GM21576 (cell line): Measurements from ENCODE around the gene CNDP2.
A peak's percentile ranks its signal among the peaks of the same experiment; 100 is the strongest.

Experiments
- ATAC-seq: cut with Tn5 transposase; IDR thresholded peaks from one replicate; pipeline ENCODE4 v1.9.1; 2021; ENCODE audit warnings: mild to moderate bottlenecking, moderate library complexity; ENCODE audit not compliant: unreplicated experiment

Gene CNDP2

DNA sequence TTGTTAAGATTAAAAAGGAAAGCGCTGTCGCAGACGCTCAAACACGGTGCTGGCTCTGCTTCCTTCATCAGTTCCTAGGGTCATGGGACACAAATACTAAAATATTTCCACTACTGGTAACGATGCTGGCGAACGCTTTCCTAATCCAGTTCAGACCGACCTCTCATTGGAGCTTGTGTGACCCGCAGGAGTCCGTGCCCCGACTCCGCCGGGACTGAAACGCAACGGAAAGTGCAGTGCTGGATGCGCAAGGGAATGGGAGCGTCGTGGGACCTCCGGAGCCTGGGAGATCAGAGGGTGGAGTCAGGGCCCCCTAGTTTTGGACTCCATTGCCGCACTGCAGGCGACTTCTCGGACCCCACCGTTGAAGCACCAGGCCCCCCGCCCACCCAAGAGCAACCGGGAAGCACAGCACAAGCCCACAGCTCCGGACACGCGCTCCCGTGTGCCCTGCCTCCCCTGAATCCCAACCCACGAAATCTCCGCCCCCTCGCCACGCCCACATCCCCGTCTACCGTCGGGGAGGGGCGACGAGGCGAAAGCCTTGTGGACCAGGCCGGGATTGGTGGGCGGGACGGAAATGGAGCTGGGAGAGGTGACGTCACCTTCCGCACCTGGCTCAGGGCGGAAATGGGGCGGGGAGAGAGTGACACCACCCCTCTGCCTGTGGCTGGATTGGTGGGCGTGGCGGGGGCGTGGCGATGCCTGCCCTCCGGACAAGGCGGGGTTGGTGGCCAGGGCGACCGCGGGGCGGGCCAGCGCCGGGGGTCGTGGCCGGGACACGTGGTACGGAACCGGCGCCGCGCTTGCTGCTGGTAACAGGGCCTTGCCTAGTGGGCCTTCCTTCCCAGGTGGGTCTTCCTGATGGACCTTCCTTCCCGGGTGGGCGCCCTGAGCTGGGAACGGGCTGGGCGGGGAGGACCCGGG lies at the start of gene CNDP2:
TSS of gene CNDP2 (plus strand) at position 783 of the 927 bp plus-strand sequence. CDS start 3,611 bp downstream, outside the sequence.
- peak; percentile 72 for ATAC-seq

GRCh38 chr18:74446631-74447403 lies 49.3 kb upstream of the CNDP2 start:
- no peak for ATAC-seq

- no peak for ATAC-seq
These were observed 48.6 kb upstream of the CNDP2 start for GRCh38 chr18:74447404-74448152.

DNA sequence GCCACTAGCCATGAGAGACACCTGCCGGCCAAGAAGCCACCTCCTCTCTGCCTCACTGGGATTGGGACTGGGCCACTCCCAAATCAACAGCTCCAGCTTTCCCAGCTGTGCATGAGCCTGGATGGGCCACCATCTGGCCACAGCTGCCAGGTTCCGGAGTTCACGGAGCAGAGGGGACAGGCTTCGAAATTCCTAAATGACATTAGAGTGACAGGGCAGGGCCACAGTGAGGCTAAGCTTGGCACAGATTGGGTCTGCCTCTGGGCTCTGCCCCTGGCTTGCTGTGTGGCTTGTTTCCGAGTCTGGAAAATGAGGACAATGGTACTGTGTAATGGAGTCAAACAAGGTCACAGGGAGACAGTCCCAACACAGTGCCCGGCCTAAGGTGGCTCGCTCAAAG lies 45.5 kb upstream of the CNDP2 start:
- no peak for ATAC-seq

DNA sequence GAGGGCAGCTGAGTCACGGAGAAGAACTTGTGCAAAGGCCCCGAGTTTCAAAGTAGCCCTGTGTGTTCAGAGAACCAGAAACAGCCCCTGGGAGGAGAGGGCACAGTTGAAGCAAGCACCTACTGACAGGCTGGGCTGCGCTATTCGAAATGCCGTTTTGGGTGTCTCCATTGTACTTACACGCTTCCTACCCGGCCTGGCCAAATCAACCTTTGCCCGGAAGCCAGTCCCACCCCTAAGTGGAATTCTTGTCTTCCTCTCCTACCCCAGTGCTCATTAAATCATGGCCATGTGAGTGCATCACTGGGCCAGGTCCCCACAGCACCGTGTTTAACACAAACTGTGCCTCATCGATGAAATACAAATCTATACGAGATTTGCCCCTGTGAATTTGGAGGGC lies 45.0 kb upstream of the CNDP2 start:
- no peak for ATAC-seq

- ATAC-seq, result no peak
These were observed 43.1 kb upstream of the CNDP2 start for GRCh38 chr18:74453016-74453566.

DNA sequence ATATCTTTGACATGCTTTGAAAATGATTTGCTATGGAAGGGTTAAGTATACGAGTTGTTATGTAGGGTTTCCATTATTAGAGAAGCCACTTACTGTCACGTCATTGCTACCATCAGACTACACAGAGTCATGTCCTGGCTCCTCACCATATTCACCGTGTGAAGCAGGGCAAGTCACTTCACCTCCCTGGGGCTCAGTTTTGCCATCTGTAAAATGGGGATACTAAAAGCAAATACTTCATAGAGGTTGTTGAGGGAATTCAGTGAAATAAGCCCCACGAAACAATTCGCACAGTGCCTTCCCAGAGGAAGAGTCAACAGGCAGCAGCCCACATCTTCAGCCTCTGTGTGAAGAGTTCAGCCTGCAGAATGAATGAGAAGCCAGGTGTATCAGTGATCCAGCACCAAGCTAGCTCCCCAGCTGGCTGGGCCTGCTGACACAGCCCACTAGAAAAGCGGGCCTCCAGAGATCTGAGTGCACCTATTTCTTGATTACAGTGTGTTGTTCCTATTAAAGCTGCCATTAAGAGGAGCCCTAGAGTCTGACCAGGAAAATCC lies 42.4 kb upstream of the CNDP2 start:
- no peak for ATAC-seq

DNA sequence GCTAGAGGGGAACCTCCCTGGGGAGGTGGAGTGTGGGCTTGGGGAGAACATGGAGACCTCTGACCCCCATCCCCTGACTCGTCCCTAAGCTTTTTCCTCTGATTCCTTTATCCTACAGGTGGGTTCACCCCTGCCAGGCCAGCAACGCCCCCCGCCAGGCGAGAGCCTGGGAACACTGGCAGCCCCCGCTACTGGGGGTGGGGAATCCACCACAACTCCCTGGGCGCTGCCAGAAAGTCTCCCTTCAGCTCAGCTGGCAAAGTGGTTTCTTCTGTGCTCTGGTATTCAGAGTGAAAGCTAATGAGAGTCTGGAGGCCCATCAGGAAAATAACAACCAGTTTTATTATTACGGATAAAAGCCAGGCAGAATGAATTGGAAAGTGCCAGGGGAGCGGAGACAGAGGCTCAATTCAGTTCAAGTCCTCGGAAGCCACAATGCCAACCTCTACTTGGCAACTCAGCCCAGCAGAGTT lies 41.8 kb upstream of the CNDP2 start:
- ATAC-seq, result no peak

GRCh38 chr18:74455386-74455785 lies 40.8 kb upstream of the CNDP2 start:
- ATAC-seq, result no peak

DNA sequence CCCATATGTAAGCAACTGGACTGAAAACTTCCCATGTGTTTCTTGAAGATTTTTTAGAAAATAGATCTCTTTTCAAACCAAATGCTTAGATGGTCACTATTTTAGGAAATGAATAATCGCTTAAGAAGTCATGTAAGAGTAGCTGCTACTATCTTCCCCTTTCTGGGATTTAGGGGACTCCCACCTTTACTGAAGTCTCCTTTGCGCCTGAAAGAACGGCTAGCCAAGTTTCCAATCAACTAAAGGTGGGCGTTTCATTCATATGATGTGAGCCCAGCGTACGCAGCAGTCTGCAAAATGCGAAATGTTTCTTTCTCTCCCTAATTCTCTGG lies 40.2 kb upstream of the CNDP2 start:
- no peak for ATAC-seq

DNA sequence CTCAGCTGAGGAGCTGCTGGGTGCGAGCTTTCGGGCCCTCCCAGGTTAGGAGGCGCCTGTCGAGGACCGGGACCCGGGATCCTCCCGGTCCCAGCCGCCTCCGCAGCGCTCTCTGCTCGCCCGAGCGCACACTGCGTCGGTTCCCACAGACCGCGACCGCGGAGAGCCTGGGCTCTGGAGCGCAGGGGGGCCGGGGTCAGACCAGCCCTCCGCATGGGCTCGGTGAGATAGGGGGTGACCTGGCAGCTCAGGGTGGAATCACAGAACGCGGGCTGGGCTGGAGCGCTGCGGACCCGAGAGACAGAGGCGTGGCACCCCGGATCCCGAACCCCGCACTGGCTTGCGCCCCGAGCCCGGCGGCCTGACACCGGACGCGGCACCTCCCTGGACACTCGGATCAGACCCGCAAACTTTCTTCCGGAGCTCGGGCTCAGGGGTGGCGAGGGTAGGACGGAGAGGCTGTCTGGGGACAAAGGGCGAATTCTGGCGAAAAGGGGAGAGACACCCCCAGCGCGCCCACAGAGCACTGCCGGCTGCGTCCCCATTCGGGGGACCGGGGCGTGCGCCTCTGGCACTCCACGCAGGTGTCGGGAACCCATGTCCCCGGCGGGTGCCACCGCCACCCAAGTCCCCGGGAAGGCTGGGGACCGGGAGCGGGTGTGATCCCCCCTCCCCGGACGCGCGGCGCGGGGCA lies 39.7 kb upstream of the CNDP2 start:
- ATAC-seq, result no peak

- no peak for ATAC-seq
These were observed 39.0 kb upstream of the CNDP2 start, which contains the start of gene DIPK1C for GRCh38 chr18:74457043-74457724. Gene DIPK1C (minus strand): TSS chr18:74457308. CDS start chr18:74457259, 49 bp downstream.

- ATAC-seq, result no peak
These were observed 38.3 kb upstream of the CNDP2 start for GRCh38 chr18:74457725-74458421.

DNA sequence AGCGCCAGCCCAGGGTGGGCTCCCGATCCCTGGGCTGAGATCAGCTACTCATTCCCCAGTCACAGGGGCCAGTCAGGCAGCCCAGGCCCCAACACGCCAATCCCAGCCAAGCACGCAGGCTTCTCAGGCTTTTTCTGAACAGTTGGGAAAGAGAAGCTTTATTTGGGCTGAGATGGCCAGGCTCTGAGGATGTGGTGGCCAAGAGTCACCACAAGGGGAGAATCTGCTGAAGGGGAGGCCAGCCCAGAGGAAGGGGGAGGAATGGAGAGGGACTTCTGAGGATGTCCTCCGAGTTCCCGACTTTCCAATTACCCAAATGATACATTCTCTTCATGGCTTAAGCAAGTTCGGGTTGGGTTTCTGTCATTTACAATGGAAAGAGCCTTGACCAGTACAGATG lies 36.3 kb upstream of the CNDP2 start:
- ATAC-seq, result no peak

GRCh38 chr18:74460825-74461224 lies 35.3 kb upstream of the CNDP2 start:
- no peak for ATAC-seq

GRCh38 chr18:74463254-74463653 lies 32.9 kb upstream of the CNDP2 start:
- ATAC-seq, result no peak

DNA sequence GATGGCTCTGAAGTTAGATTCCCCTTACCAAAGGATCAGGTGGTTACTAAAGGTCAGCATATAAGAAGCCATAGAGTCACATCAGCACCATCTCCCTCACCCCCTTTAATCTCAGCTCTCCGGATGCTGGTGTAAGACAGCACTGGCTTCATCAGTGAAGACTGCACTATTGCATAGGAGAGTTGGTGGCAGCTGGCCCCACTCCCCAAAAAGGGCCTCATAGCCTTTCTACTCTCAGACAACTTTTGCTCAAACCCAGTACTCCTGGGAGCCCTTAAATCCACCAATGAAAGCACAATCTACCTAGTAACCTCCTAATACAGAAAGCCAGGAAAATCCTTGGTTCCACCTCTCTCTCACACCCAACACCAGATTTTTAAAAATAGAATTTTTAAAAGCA lies 32.2 kb upstream of the CNDP2 start:
- ATAC-seq, result no peak

- no peak for ATAC-seq
These were observed 30.4 kb upstream of the CNDP2 start for GRCh38 chr18:74465775-74466174.
